Ascending aorta (tissue), 2 donors: ENCODE measurements around the gene CSTPP1. TPM values are rescaled to one million over a fixed set of nuclear protein-coding genes. Genes with fewer than 3 reads are reported as not detected.

Experiments
- DNase-seq, 2 donors: peaks; one replicate each; pipeline ENCODE4 v3.0.0-alpha.2; 2019; ENCODE audit warnings: low spot score in 2 of 2
- H3K27ac ChIP-seq, 2 donors: fragments of 200-600 bp; sonication (generic); one replicate each; pipeline ENCODE4 v1.5.1; 2016 to 2017; ENCODE audit warnings: mild to moderate bottlenecking in 1 of 2
- H3K27me3 ChIP-seq: fragments of 200-600 bp; sonication (generic); one replicate; pipeline ENCODE4 v1.5.1; 2017
- H3K36me3 ChIP-seq, 2 donors: fragments of 200-600 bp; sonication (generic); one replicate each; pipeline ENCODE4 v1.5.1; 2016
- H3K4me1 ChIP-seq, 2 donors: fragments of 200-600 bp; sonication (generic); one replicate each; pipeline ENCODE4 v1.5.1; 2016 to 2017; ENCODE audit warnings: mild to moderate bottlenecking in 1 of 2
- H3K4me3 ChIP-seq, 2 donors: fragments of 200-600 bp; sonication (generic); one replicate each; pipeline ENCODE4 v1.5.1; 2016 to 2017; ENCODE audit warnings: mild to moderate bottlenecking in 1 of 2
- H3K9me3 ChIP-seq, 2 donors: fragments of 200-600 bp; sonication (generic); one replicate each; pipeline ENCODE4 v1.5.1; 2016
- CTCF ChIP-seq, 3 experiments: fragments of 200-600 bp in 2 of 3; fragments of 450-650 bp in 1 of 3; sonication (generic) in 2 of 3; IDR thresholded peaks; one replicate each; pipeline ENCODE4 v1.5.1; 2016 to 2019; ENCODE audit warnings: antibody characterized with exemption in 3 of 3, mild to moderate bottlenecking in 1 of 3, moderate library complexity in 1 of 3
- intact Hi-C: fragments of 100-400 bp; cut with DNase I; formaldehyde crosslinking; loops from one replicate; pipeline ENCODE4 v1.15.1; 2023
- total RNA-seq: library from RNA; depleted of rRNA; stranded (reverse); fragments of >200 nt; gene quantifications from one replicate; pipeline ENCODE4 v1.1.0, GENCODE V29; 2016

The CSTPP1 gene
- total RNA-seq, 1 donor from 2014 or later, result 16.6 TPM

GRCh38 chr11:47147681-47148080 is 211.1 kb downstream of the CSTPP1 start:
- Histone ChIP-seq H3K27ac (no peak overlapping the region), H3K36me3 (no peaks in the 10 kb centered on the region), H3K27me3 (no peaks in the 10 kb centered on the region), H3K4me1 (no peaks in the 10 kb centered on the region), H3K4me3 (no peak overlapping the region), H3K9me3 (no peaks in the 10 kb centered on the region)
- intact Hi-C loops, result no loop called here
- no peak for TF ChIP-seq CTCF (IDR thresholded peaks at IDR 0.05)
- DNase-seq, result no peak

GRCh38 chr11:47148270-47148669 is 211.7 kb downstream of the CSTPP1 start:
- no peaks in the 10 kb centered on the region for H3K9me3 ChIP-seq
- DNase-seq, result no peak

DNA sequence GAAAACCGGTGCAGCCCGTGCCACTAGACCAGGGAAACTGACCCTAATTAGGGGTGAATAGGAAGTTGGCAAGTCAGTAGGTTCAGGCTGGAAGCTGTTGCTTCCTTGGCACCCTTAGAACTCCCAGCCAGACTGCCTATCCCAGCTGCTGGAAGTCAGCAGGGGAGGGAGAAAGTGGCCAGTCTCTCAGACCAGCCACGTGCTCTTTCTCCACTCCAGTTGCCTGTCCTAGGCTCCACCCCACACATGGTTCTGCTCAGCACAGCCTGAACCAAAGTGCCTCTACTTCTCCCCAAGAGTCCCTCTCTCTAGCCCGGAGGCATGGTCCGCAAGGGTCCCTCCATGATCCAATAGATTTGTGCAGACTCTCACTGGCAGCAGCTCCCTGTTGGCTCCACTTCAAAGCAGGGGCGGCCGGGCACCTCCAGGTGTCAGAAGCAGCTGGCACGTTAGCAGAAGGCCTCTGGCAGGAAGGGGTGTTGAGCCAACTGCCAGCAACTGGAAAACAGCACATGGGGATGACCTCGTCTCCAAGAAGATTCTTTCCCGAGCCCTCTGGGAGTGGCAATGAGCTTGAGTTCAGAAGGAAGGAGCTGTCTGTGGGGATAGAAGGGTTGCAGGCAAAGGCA is 212.5 kb downstream of the CSTPP1 start:
- H3K36me3 ChIP-seq, result no peaks in the 10 kb centered on the region
- H3K9me3 ChIP-seq, result no peaks in the 10 kb centered on the region
- H3K4me3 ChIP-seq, result no peak overlapping the region
- intact Hi-C loops, result no loop called here
- H3K27me3 ChIP-seq, result no peaks in the 10 kb centered on the region
- no peaks in the 10 kb centered on the region for H3K4me1 ChIP-seq
- TF ChIP-seq CTCF (IDR thresholded peaks at IDR 0.05), result no peak
- DNase-seq, result no peak
- no peak overlapping the region for H3K27ac ChIP-seq

More at GRCh38 chr11:47148270-47148669, 211.7 kb downstream of the CSTPP1 start:
- Histone ChIP-seq H3K27me3 (no peaks in the 10 kb centered on the region), H3K27ac (no peak overlapping the region), H3K4me1 (no peaks in the 10 kb centered on the region), H3K36me3 (no peaks in the 10 kb centered on the region), H3K4me3 (no peak overlapping the region)
- TF ChIP-seq CTCF (IDR thresholded peaks at IDR 0.05), result no peak
- intact Hi-C loops, result no loop called here

GRCh38 chr11:47149782-47150181 is 213.2 kb downstream of the CSTPP1 start:
- intact Hi-C loops, result no loop called here
- H3K36me3 ChIP-seq, result no peaks in the 10 kb centered on the region
- no peak overlapping the region for H3K27ac ChIP-seq
- TF ChIP-seq CTCF (IDR thresholded peaks at IDR 0.05), result no peak
- no peaks in the 10 kb centered on the region for H3K27me3 ChIP-seq
- no peaks in the 10 kb centered on the region for H3K4me1 ChIP-seq
- H3K9me3 ChIP-seq, result no peaks in the 10 kb centered on the region
- no peak overlapping the region for H3K4me3 ChIP-seq
- no peak for DNase-seq

DNA sequence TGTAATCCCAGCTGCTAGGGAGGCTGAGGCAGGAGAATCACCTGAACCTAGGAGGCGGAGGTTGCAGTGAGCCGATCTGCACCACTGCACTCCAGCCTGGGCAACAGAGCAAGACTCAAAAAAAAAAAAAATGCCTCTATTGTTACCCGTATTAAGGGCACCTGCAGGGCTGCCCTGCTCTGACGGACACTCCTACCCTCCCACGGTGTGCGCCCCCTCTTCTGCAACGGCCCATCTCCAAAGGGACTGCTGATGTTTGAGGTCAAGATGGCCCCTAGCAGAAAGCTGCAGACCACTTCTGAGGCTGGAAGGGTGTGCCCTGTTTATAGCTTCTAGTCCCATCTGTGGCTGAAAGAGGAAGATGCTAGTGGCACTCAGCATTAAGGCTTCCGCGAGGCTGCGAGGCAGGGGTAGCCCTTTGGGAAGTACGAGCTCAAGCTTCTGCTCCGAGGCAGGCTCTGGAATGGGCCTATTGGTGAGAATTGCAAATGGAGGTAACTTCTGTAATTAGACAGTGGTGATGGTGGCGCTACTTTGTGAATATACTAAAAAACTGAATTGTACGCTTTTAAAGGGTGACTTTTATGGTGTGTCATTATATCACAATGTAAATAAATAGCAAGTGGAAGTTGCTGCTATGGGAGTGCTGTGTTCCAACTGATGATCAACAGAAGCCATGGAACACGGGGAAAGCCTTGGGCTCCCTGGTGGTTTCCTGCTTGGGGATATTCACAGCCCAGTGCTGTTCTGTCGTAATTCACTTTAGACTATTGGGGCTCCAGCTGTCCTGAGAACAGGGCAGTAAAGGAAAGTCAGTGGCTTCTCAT is 215.8 kb downstream of the CSTPP1 start:
- intact Hi-C loops, result no loop called here
- Histone ChIP-seq H3K27ac (no peak overlapping the region), H3K27me3 (no peaks in the 10 kb centered on the region), H3K4me1 (no peaks in the 10 kb centered on the region), H3K4me3 (no peak overlapping the region), H3K9me3 (no peaks in the 10 kb centered on the region), H3K36me3 (peaks cover 0 to 16% of the 10 kb centered on the region in 2 donors)
- no peak for DNase-seq
- TF ChIP-seq CTCF (IDR thresholded peaks at IDR 0.05), result no peak
